ENCODE results near the gene WNT1.

Gene WNT1

DNA sequence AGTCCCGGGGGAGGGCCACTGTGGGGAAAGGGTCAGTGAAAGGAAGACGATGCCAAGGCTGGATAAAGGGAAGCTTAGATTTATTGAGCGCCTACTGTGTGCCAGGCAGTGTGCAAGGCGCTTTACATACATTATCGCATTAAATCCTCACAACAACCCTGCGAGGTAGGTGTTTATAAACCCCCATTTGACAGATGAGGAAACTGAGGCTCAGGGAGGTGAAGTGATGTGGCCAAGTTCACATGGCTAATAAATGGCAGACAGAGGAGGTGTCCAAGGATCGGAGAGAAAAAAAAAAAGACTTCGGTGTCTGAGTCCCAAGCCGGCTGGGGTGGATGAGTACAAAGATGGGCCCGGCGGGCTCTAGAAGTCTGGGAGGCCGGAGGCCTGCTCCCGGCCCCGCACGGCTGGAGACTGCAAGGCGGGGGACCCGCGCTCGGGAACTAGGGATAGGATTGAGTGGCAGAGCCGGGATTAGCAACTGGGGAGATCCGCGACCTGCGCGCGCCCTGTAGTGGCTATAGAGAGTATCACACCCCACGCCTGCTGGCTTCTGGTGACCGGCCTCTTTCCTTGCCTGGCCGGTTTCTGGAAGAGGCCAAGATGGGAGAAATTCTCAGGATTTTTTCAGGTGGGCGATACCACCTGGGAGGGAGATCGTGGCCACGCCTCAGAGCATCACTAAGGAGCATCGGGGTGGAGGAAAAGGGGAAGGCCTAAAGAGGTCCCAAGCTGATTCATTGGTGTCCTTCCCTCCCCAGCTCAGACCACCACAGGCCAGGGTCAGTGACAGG, 17.2 kb downstream of the WNT1 start:
- no peak overlapping the region for H3K4me3 ChIP-seq (ENCODE audit: extremely low read depth, insufficient read depth, low read length, poor library complexity, severe bottlenecking)
- 6% methylated on average over 25 of the region's 32 CpGs for WGBS, 2 experiments (ENCODE audit: insufficient coverage in 2 of 2)
- H3K9me3 ChIP-seq (ENCODE audit: control insufficient read depth, low read length), result no peaks in the 10 kb centered on the region
- H3K27ac ChIP-seq (ENCODE audit: low read depth, low read length, severe bottlenecking), result no peak overlapping the region
- peaks cover 41% of the 10 kb centered on the region for H3K4me1 ChIP-seq (ENCODE audit: control insufficient read depth, insufficient read depth, low read length, poor library complexity, severe bottlenecking)
- H3K36me3 ChIP-seq (ENCODE audit: control insufficient read depth, insufficient read depth, low read length), result no peaks in the 10 kb centered on the region

GRCh38 chr12:48996794-48997718, 18.9 kb downstream of the WNT1 start:
- Histone ChIP-seq H3K27ac (ENCODE audit: low read depth, low read length, severe bottlenecking) (no peak overlapping the region), H3K4me1 (ENCODE audit: control insufficient read depth, insufficient read depth, low read length, poor library complexity, severe bottlenecking) (peaks cover 43% of the 10 kb centered on the region), H3K36me3 (ENCODE audit: control insufficient read depth, insufficient read depth, low read length) (peaks cover 8% of the 10 kb centered on the region), H3K9me3 (ENCODE audit: control insufficient read depth, low read length) (no peaks in the 10 kb centered on the region), H3K4me3 (ENCODE audit: extremely low read depth, insufficient read depth, low read length, poor library complexity, severe bottlenecking) (peak overlapping the region; percentile 33)
- 4 to 8% methylated on average over 57 to 61 of the region's 71 CpGs for WGBS, 2 experiments (ENCODE audit: insufficient coverage in 2 of 2)

DNA sequence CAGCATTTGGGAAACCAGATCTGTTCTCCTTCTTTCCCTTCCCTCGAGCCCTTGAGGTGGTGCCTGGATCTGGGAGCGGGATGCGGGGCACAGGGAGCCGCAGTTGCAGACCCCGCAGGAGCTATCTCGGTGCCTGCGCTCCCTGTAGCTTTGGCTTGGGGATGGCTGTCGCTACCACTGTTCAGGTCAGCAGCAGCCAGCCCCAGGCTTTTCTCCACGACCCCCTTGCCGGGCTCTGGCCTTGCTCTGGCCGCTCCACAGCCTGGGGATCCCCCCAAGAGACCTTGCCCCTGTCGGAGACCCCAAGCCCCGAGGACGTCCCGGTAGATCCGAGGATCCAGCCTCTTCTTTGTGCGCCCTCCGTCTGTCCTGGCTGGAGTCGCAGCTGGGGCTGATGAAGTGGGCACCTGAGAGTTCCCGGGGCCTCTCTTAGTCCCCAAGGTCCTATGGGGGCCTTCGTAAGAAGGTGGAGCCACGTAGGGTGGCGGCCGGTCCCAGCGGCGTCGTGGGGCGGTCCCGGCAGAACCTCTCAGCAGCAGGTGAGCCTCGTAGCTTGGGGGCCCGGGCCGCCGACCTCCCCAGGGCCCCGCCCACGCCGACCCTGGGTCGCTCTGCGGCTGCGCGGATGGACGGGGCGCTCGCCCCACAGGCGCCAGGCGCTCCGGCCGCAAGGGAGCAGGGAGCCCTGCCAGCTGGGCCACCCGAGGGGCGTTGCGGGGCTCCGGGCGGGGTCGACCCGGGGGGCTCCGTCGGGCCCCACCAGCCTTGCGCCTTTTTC, 19.8 kb downstream of the WNT1 start:
- Histone ChIP-seq H3K27ac (ENCODE audit: low read depth, low read length, severe bottlenecking) (no peak overlapping the region), H3K4me3 (ENCODE audit: extremely low read depth, insufficient read depth, low read length, poor library complexity, severe bottlenecking) (peak overlapping the region; percentile 41), H3K9me3 (ENCODE audit: control insufficient read depth, low read length) (no peaks in the 10 kb centered on the region), H3K4me1 (ENCODE audit: control insufficient read depth, insufficient read depth, low read length, poor library complexity, severe bottlenecking) (peaks cover 43% of the 10 kb centered on the region), H3K36me3 (ENCODE audit: control insufficient read depth, insufficient read depth, low read length) (peaks cover 16% of the 10 kb centered on the region)
- 2 to 3% methylated on average over 46 to 47 of the region's 57 CpGs for WGBS, 2 experiments (ENCODE audit: insufficient coverage in 2 of 2)

DNA sequence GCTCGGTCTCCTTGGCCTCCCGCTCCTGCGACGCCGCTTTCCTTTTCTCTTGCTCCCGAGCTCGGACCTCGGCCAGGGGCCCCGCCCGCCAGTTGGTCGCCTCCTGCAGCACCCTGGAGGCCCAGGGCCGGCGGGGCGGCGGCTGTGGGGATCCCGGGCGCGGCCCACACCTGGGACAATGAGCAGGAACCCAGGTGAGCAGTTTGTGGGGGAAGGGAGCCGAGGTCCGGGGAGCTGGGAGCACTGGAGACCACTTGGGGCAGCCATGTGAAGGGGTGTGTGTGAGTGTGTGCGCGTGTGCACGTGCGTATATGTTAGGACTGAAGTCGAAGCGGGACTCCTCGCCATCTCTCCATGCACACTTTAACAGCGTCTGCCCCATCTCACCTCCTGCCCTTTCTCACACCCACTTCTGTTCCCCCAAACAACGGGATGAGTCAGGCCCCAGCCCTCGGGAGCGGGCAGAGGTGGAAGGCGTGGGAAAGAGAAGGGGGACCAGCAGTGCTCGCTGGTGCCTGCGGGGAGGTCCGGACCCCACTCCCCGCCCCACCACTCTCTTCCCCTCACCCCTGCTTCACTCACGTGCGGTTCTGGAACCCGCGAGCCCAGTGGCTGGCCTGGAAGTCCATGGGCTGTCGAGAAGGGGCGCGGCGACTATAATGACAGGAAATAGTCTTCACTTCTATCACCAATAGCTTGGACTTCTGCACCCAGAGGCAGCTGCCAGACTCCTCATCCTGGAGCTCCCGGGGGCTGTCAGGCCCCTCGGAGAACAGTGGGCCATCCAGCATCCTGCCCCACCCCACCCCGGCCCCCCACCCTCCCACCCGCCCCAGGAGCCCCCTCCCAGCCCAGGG, 20.6 kb downstream of the WNT1 start:
- H3K9me3 ChIP-seq (ENCODE audit: control insufficient read depth, low read length), result no peaks in the 10 kb centered on the region
- H3K27ac ChIP-seq (ENCODE audit: low read depth, low read length, severe bottlenecking), result no peak overlapping the region
- 0 to 2% methylated on average over 20 to 25 of the region's 48 CpGs for WGBS, 2 experiments (ENCODE audit: insufficient coverage in 2 of 2)
- H3K36me3 ChIP-seq (ENCODE audit: control insufficient read depth, insufficient read depth, low read length), result peaks cover 23% of the 10 kb centered on the region
- H3K4me3 ChIP-seq (ENCODE audit: extremely low read depth, insufficient read depth, low read length, poor library complexity, severe bottlenecking), result peak overlapping the region; percentile 41
- peaks cover 43% of the 10 kb centered on the region for H3K4me1 ChIP-seq (ENCODE audit: control insufficient read depth, insufficient read depth, low read length, poor library complexity, severe bottlenecking)

- H3K4me1 ChIP-seq (ENCODE audit: control insufficient read depth, insufficient read depth, low read length, poor library complexity, severe bottlenecking), result peaks cover 35% of the 10 kb centered on the region
- no peak within 1 kb of the TSS for H3K27ac ChIP-seq (ENCODE audit: low read depth, low read length, severe bottlenecking)
- 4 to 5% methylated on average over 13 to 28 of the region's 30 CpGs for WGBS, 2 experiments (ENCODE audit: insufficient coverage in 2 of 2)
These were observed 21.4 kb downstream of the WNT1 start, which contains the start of gene DDN for GRCh38 chr12:48999371-49000131. TSS of gene DDN (minus strand) at chr12:48999375. CDS start at chr12:48999287, 88 bp downstream.

GRCh38 chr12:49000346-49000745, 22.2 kb downstream of the WNT1 start:
- H3K9me3 ChIP-seq (ENCODE audit: control insufficient read depth, low read length), result no peaks in the 10 kb centered on the region
- H3K36me3 ChIP-seq (ENCODE audit: control insufficient read depth, insufficient read depth, low read length), result peaks cover 25% of the 10 kb centered on the region
- 57% methylated on average over 1 of the region's 2 CpGs; no CpG with 5 or more reads in 1 of the 2 experiments for WGBS, 2 experiments (ENCODE audit: insufficient coverage in 2 of 2)
- peaks cover 27% of the 10 kb centered on the region for H3K4me1 ChIP-seq (ENCODE audit: control insufficient read depth, insufficient read depth, low read length, poor library complexity, severe bottlenecking)
- no peak overlapping the region for H3K4me3 ChIP-seq (ENCODE audit: extremely low read depth, insufficient read depth, low read length, poor library complexity, severe bottlenecking)
- H3K27ac ChIP-seq (ENCODE audit: low read depth, low read length, severe bottlenecking), result no peak overlapping the region

More at GRCh38 chr12:48999371-49000131, 21.4 kb downstream of the WNT1 start, which contains the start of gene DDN:
- peaks cover 25% of the 10 kb centered on the region for H3K36me3 ChIP-seq (ENCODE audit: control insufficient read depth, insufficient read depth, low read length)
- H3K9me3 ChIP-seq (ENCODE audit: control insufficient read depth, low read length), result no peaks in the 10 kb centered on the region
- peak within 1 kb of the TSS; percentile 41 for H3K4me3 ChIP-seq (ENCODE audit: extremely low read depth, insufficient read depth, low read length, poor library complexity, severe bottlenecking)

DNA sequence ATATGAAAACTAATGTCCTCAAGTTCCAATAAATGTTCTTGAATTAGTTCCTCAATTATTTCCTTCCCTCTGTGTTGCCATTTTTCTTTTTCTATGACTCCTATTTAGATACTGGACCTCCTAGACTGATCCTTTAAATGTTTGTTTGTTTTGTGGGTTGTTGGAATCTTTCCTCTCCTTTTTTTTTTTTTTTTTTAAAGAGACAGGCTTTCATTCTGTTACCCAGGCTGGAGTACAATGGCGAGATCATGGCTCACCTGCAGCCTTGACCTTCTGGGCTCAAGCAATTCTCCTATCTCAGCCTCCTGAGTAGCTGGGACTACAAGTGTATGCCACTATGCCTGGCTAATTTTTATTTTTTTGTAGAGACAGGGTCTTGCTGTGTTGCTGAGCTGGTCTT, 30.8 kb downstream of the WNT1 start:
- no peak overlapping the region for H3K27ac ChIP-seq (ENCODE audit: low read depth, low read length, severe bottlenecking)
- peaks cover 14% of the 10 kb centered on the region for H3K36me3 ChIP-seq (ENCODE audit: control insufficient read depth, insufficient read depth, low read length)
- H3K4me3 ChIP-seq (ENCODE audit: extremely low read depth, insufficient read depth, low read length, poor library complexity, severe bottlenecking), result no peak overlapping the region
- H3K4me1 ChIP-seq (ENCODE audit: control insufficient read depth, insufficient read depth, low read length, poor library complexity, severe bottlenecking), result no peaks in the 10 kb centered on the region
- no peaks in the 10 kb centered on the region for H3K9me3 ChIP-seq (ENCODE audit: control insufficient read depth, low read length)
- 60 to 100% methylated on average over 1 of the region's 1 CpG for WGBS, 2 experiments (ENCODE audit: insufficient coverage in 2 of 2)

- WGBS, 2 experiments (ENCODE audit: insufficient coverage in 2 of 2), result 96 to 100% methylated on average over 2 to 3 of the region's 3 CpGs
- H3K36me3 ChIP-seq (ENCODE audit: control insufficient read depth, insufficient read depth, low read length), result peaks cover 14% of the 10 kb centered on the region
- no peaks in the 10 kb centered on the region for H3K9me3 ChIP-seq (ENCODE audit: control insufficient read depth, low read length)
- H3K4me1 ChIP-seq (ENCODE audit: control insufficient read depth, insufficient read depth, low read length, poor library complexity, severe bottlenecking), result no peaks in the 10 kb centered on the region
- no peak overlapping the region for H3K4me3 ChIP-seq (ENCODE audit: extremely low read depth, insufficient read depth, low read length, poor library complexity, severe bottlenecking)
- H3K27ac ChIP-seq (ENCODE audit: low read depth, low read length, severe bottlenecking), result no peak overlapping the region
These were observed 32.1 kb downstream of the WNT1 start for GRCh38 chr12:49010092-49010668.

DNA sequence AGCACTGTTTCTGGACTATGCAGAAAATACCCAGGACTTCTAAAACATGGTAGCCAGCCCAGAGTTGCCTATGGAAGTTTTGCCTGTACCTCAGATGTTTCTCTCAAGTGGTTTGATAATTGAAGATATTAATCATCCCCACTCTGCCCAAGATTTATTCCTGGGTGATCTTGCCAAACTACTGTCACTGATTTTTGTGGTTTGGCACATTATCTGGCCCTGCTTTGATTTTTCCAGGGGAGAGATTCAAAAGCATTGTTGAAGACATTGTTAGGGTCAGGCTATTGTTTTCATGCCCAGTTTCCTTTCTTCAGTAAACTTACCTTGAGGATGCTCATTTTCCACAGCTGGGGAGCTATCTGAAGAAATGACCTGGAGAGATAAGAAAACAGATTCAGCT, 34.6 kb downstream of the WNT1 start:
- peaks cover 18% of the 10 kb centered on the region for H3K36me3 ChIP-seq (ENCODE audit: control insufficient read depth, insufficient read depth, low read length)
- no peaks in the 10 kb centered on the region for H3K4me1 ChIP-seq (ENCODE audit: control insufficient read depth, insufficient read depth, low read length, poor library complexity, severe bottlenecking)
- H3K4me3 ChIP-seq (ENCODE audit: extremely low read depth, insufficient read depth, low read length, poor library complexity, severe bottlenecking), result no peak overlapping the region
- H3K9me3 ChIP-seq (ENCODE audit: control insufficient read depth, low read length), result no peaks in the 10 kb centered on the region
- H3K27ac ChIP-seq (ENCODE audit: low read depth, low read length, severe bottlenecking), result no peak overlapping the region

Data from mesodermal cell (in vitro differentiated cells).